Osteocyte (in vitro differentiated cells): ENCODE data around the gene DYNC1I1. TPM values are rescaled to one million over a fixed set of nuclear protein-coding genes. Genes with fewer than 3 reads are reported as not detected.
A peak's percentile ranks its signal among the peaks of the same experiment; 100 is the strongest.

Experiments used
- DNase-seq: peaks from one replicate; pipeline ENCODE4 v3.0.0; 2021; ENCODE audit warnings: mixed read lengths; ENCODE audit not compliant: unreplicated experiment; ENCODE audit errors: extremely low spot score
- H3K27ac Mint-ChIP-seq: one replicate; pipeline ENCODE4 v1.8.0; 2021; ENCODE audit warnings: mild to moderate bottlenecking, mixed read lengths; ENCODE audit not compliant: unreplicated experiment
- H3K27me3 Mint-ChIP-seq: one replicate; pipeline ENCODE4 v1.8.0; 2021; ENCODE audit warnings: mixed read lengths; ENCODE audit not compliant: unreplicated experiment
- H3K36me3 Mint-ChIP-seq: one replicate; pipeline ENCODE4 v1.8.0; 2021; ENCODE audit warnings: mixed read lengths; ENCODE audit not compliant: unreplicated experiment
- H3K4me1 Mint-ChIP-seq: one replicate; pipeline ENCODE4 v1.8.0; 2021; ENCODE audit warnings: mixed read lengths; ENCODE audit not compliant: unreplicated experiment
- H3K4me3 Mint-ChIP-seq: one replicate; pipeline ENCODE4 v1.8.0; 2021; ENCODE audit warnings: mild to moderate bottlenecking, moderate library complexity, mixed read lengths; ENCODE audit not compliant: unreplicated experiment
- H3K9me3 Mint-ChIP-seq: one replicate; pipeline ENCODE4 v1.8.0; 2021; ENCODE audit warnings: mixed read lengths; ENCODE audit not compliant: unreplicated experiment
- total RNA-seq: library from RNA; stranded (reverse); gene quantifications from 2 replicates; pipeline ENCODE4 v1.2.1, GENCODE V29; 2021
- TF ChIP-seq, protein P1 (sequence below): fragments of 200-600 bp; sonication (generic); IDR thresholded peaks from 2 replicates; pipeline ENCODE4 v1.5.0; 2021; ENCODE audit warnings: antibody characterized with exemption, mild to moderate bottlenecking, moderate library complexity

The DYNC1I1 gene
- total RNA-seq, 1 donor from 2014 or later, result 43.3 TPM

DNA sequence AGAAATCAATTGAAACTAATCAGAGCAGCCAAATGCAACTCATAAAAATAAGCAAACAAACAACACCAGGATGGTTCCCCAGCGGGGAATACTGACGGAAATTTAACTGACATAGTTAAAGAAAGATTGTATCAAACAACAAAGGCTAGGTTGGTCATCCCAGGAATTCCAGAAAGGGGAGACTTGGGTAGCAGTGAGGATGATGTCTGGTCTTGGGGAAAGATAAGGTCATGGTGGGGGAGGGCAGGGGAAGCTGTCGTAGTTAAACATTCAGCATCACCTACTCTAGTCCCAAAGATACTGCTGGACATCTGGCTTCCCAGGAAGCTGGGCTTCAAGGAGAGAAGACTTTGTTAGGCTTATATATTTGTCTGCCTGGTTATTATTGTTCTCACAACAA is 50.4 kb downstream of the DYNC1I1 start:
- no peak for DNase-seq
- H3K27ac Mint-ChIP-seq, result no peak overlapping the region
- peaks cover 3% of the 10 kb centered on the region for H3K9me3 Mint-ChIP-seq
- TF ChIP-seq, protein P1, sequence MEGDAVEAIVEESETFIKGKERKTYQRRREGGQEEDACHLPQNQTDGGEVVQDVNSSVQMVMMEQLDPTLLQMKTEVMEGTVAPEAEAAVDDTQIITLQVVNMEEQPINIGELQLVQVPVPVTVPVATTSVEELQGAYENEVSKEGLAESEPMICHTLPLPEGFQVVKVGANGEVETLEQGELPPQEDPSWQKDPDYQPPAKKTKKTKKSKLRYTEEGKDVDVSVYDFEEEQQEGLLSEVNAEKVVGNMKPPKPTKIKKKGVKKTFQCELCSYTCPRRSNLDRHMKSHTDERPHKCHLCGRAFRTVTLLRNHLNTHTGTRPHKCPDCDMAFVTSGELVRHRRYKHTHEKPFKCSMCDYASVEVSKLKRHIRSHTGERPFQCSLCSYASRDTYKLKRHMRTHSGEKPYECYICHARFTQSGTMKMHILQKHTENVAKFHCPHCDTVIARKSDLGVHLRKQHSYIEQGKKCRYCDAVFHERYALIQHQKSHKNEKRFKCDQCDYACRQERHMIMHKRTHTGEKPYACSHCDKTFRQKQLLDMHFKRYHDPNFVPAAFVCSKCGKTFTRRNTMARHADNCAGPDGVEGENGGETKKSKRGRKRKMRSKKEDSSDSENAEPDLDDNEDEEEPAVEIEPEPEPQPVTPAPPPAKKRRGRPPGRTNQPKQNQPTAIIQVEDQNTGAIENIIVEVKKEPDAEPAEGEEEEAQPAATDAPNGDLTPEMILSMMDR, result no peak
- peaks cover 45% of the 10 kb centered on the region for H3K36me3 Mint-ChIP-seq
- H3K27me3 Mint-ChIP-seq, result no peaks in the 10 kb centered on the region
- no peak overlapping the region for H3K4me3 Mint-ChIP-seq
- H3K4me1 Mint-ChIP-seq, result peaks cover 8% of the 10 kb centered on the region

DNA sequence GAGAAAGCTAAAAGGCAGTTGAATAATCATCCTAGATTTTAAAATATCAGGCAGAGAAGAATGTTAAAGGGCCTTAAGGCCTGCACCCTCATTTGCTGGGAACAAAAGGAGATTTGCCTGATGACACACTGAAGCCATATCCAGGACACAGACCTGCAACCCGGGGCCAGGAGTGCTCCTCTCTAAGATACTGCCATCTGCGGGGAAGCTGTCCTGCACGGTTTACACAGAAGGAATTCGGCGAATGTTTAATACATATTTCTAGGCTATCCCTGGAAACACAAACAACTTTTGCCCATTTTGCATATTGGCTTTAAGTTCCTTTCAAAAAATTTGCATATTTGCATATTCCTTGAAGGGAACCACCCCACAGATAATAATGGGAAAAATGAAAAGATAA is 52.3 kb downstream of the DYNC1I1 start:
- Mint-ChIP-seq H3K9me3 (peaks cover 3% of the 10 kb centered on the region), H3K36me3 (peaks cover 41% of the 10 kb centered on the region), H3K27me3 (no peaks in the 10 kb centered on the region), H3K4me1 (peaks cover 13% of the 10 kb centered on the region), H3K27ac (no peak overlapping the region), H3K4me3 (no peak overlapping the region)
- TF ChIP-seq, protein P1, result no peak
- DNase-seq, result no peak

DNA sequence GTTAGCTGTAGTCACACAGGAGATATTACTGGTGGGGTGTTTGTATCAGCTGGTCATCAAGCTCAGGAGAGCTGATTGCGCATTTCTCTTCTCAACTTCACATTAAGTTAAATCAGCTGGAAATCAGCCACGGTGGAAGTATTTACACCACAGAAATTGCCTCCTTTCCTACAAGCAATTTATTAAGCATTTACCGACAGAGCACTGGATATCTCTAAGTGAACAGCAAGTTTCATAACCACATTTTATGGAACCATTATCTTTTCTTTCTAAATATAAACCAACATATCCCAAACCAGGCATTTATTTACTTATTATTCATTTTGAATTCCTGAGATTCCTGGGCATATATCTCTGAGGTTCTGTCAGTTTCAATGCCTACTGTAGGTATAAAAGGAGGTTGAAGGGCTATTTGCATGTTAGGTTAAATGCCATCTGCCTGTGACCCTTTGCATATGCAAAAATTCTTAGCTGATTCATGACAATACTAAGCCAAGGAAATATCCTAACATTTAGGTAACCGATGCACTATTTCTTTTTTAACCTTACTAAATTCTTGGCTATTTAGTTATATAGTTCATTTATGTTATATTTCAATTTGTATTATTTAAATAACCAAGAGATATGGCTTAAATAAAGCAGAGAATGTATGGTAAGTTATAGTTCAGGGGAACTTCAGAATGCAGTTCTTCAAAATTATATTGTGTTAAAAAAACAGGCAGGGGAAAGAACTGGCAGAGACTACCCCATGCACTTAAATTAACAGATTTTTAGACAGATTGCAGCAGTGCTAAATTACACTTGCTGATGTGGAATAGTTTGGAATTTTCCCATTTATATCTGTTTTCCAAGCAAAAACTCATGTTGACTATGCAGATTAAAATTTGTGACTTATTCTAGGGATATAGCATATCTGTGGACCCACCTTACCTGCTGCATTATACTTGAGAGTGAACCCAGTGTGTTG is 56.8 kb downstream of the DYNC1I1 start:
- no peaks in the 10 kb centered on the region for H3K9me3 Mint-ChIP-seq
- no peak for DNase-seq
- peaks cover 17% of the 10 kb centered on the region for H3K36me3 Mint-ChIP-seq
- TF ChIP-seq, protein P1, result no peak
- peaks cover 16% of the 10 kb centered on the region for H3K4me1 Mint-ChIP-seq
- no peak overlapping the region for H3K4me3 Mint-ChIP-seq
- H3K27ac Mint-ChIP-seq, result peak overlapping the region; percentile 24
- no peaks in the 10 kb centered on the region for H3K27me3 Mint-ChIP-seq

DNA sequence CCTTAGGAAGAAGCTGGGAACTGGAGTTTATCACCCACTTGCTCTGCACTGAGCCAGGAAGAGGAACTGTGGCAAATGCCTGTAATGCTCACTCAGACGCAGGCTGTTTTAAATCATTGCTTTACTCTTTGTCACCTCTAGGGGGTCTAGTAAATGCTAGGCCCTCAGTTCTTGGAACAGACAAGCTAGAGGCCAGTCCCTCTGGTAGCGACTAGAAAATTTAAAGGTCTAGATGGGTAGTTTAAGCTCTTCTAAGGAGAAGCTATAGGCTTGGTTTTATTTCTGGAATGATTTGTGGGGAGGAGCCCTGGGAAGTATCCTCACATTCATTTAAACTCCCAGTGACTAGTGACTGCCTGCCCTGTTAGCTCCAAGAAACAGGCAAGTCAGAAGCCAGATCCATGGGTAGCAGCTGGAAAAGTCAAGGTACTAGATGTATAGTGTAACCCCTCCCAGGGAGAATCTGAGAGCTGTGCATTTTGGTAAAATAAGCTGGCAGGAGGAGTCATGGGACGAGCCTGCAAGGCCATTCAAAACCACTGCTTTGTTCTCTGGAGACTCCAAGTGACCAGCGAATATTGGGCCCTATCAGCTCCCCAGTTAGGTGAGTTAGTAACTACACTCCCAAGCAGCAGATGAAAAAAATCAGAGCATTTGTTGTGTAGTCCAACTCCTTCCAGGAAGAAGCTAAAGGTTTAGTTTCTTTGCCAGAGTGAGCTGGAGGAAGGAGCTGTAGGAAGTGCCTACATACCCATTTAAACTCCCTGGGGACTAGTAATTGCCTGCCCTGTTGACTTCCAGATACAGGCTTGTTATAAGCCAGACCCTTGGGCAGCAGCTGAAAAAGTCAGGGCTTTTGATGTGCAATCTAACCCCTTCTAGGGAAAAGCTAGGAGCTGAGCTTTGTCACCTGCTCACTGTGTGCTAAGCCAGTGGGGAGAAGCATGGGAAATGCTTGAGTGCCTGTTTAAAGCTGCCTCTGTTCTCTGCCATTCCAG is 68.9 kb downstream of the DYNC1I1 start:
- peaks cover 37% of the 10 kb centered on the region for H3K4me1 Mint-ChIP-seq
- H3K36me3 Mint-ChIP-seq, result peaks cover 29% of the 10 kb centered on the region
- no peak overlapping the region for H3K4me3 Mint-ChIP-seq
- H3K27ac Mint-ChIP-seq, result no peak overlapping the region
- no peak for DNase-seq
- H3K9me3 Mint-ChIP-seq, result peaks cover 17% of the 10 kb centered on the region
- TF ChIP-seq, protein P1, result peak; percentile 30
- no peaks in the 10 kb centered on the region for H3K27me3 Mint-ChIP-seq
